NCI-H510A treated with DMSO at 0.1 percent for 48 hours (cell line): ENCODE results near the gene CHRNA10.
A peak's percentile ranks its signal among the peaks of the same experiment; 100 is the strongest.

ENCODE experiments used
- DNase-seq: peaks from one replicate; lab custom pipeline; 2025; lab: John Stamatoyannopoulos, UW

The CHRNA10 gene

GRCh38 chr11:3631331-3631730 lies 39.9 kb downstream of the CHRNA10 start:
- no peak for DNase-seq

- DNase-seq: no peak
Measured at GRCh38 chr11:3627291-3627690, 43.9 kb downstream of the CHRNA10 start.

GRCh38 chr11:3626250-3626960 lies 44.8 kb downstream of the CHRNA10 start:
- DNase-seq: no peak

GRCh38 chr11:3623767-3624458 lies 47.3 kb downstream of the CHRNA10 start:
- DNase-seq: no peak

- DNase-seq: no peak
Measured at GRCh38 chr11:3623121-3623520, 48.1 kb downstream of the CHRNA10 start.

- DNase-seq: no peak
Measured at GRCh38 chr11:3622521-3622920, 48.7 kb downstream of the CHRNA10 start.

- DNase-seq: no peak
Measured at GRCh38 chr11:3617990-3618389, 53.2 kb downstream of the CHRNA10 start.

- peak; percentile 11 for DNase-seq
Measured at GRCh38 chr11:3616721-3617460, 54.3 kb downstream of the CHRNA10 start.

- DNase-seq: no peak
Measured at GRCh38 chr11:3615998-3616397, 55.2 kb downstream of the CHRNA10 start.
